GM18505 (cell line): ENCODE results near the gene LRRK1.

Experiments used
- ATAC-seq: cut with Tn5 transposase; IDR thresholded peaks from one replicate; pipeline ENCODE4 v1.9.1; 2021; ENCODE audit not compliant: unreplicated experiment
- POLR2A ChIP-seq: IDR thresholded peaks from 4 replicates; pipeline ENCODE4 v1.6.1; 2011; ENCODE audit warnings: borderline replicate concordance; ENCODE audit not compliant: insufficient read depth, insufficient read length; ENCODE audit errors: extremely low read depth

The LRRK1 gene

GRCh38 chr15:100897221-100898151 is 21.7 kb upstream of the LRRK1 start:
- ATAC-seq: no peak
- no peak for TF ChIP-seq POLR2A

DNA sequence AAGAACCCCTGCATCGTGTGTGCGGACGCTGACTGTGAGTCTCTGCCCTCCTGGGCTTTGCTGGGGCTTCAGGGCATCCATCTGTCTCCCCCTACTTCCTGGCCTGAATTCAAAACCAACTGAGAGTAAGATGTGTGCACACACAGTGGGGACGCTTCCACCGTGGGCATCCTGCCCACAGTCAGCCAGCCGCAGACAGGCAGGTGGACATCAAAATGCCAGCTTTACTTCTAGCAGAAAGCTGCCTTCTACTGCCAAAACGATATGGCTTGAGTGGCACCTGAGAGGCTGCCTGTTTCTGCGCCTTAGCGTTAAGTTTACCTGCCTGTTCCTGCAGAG is 21.0 kb upstream of the LRRK1 start:
- ATAC-seq: no peak
- TF ChIP-seq POLR2A: no peak

GRCh38 chr15:100898661-100899462 is 20.3 kb upstream of the LRRK1 start:
- TF ChIP-seq POLR2A: no peak
- ATAC-seq: no peak

GRCh38 chr15:100899601-100900000 is 19.6 kb upstream of the LRRK1 start:
- no peak for ATAC-seq
- TF ChIP-seq POLR2A: no peak

DNA sequence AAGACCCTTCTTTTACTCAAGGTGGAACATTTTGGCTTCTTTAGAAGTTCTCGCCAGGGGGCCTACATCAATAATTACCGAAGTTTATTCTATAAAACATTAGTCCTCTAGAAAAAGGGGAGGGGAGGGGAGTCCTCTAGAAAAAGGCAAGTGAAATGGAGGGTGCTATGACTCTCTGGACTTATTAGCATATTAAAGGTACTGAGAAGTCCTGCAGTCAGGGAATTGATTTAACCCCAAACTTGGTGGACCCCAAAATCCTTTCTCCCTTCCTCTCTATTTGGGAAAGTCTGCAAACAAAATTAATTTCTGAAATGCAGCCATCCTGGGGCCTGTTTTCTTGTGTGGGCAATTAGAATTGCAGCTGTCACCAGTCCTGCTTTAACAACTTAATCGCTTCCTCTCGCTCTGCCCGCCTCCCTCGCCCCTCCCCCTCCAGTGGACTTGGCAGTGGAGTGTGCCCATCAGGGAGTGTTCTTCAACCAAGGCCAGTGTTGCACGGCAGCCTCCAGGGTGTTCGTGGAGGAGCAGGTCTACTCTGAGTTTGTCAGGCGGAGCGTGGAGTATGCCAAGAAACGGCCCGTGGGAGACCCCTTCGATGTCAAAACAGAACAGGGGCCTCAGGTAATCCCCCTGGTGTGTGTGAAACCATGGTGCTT is 18.9 kb upstream of the LRRK1 start:
- ATAC-seq: no peak
- TF ChIP-seq POLR2A: no peak

- no peak for ATAC-seq
- no peak for TF ChIP-seq POLR2A
Observed at GRCh38 chr15:100900795-100901169, 18.4 kb upstream of the LRRK1 start.

DNA sequence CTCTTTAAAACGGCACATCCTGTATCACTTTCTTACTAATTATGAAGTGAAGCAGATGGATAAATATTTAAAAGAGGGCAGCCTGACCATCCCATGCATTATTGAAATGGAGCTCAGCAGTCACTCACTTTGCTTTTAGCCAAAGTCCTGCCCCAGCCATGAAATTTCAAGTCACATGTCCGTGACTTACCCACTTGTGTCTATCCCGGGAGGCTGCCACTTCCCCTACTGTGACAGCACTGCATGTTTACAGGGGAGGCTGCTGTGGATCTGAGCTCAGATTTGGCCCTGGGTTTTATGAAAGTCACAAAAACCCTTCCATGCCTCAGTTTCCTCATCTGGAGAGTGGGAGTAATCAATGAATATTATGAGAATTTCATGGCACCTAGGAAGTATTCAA is 17.9 kb upstream of the LRRK1 start:
- TF ChIP-seq POLR2A: no peak
- no peak for ATAC-seq

DNA sequence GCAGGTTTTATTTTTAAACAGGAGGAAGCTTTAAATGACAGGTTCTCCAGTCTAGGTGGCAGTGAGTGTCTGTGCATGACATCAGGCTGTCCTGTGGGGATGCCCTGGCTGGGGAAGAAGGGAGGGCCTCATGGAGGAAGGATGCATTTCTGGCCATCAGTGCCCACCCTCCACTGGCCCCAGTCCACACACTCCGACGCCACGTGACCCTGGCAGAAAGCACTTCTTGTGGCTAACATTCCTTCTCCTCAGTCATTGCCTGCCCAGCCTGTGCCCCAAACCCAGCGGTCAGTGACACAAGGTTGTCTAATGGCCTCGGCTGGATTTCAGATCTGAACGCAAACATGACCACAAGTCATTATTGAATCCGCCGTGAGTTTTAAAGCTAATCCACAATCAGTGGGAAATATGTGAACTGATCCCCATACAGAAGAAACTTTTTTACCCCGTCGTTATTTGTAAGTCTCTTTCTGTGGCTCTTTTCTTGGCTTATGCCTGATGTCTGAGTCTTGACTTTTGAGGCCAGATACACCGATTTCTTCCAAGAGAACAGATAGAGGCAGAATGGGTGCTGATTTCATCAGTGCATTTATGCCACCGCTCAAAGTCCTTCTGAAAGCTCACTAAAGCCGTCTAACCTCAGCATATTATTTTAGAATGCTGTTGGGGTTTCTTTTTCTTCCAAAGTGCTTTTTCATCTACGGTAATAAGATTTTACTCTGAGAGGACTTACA is 17.3 kb upstream of the LRRK1 start:
- no peak for TF ChIP-seq POLR2A
- ATAC-seq: no peak

DNA sequence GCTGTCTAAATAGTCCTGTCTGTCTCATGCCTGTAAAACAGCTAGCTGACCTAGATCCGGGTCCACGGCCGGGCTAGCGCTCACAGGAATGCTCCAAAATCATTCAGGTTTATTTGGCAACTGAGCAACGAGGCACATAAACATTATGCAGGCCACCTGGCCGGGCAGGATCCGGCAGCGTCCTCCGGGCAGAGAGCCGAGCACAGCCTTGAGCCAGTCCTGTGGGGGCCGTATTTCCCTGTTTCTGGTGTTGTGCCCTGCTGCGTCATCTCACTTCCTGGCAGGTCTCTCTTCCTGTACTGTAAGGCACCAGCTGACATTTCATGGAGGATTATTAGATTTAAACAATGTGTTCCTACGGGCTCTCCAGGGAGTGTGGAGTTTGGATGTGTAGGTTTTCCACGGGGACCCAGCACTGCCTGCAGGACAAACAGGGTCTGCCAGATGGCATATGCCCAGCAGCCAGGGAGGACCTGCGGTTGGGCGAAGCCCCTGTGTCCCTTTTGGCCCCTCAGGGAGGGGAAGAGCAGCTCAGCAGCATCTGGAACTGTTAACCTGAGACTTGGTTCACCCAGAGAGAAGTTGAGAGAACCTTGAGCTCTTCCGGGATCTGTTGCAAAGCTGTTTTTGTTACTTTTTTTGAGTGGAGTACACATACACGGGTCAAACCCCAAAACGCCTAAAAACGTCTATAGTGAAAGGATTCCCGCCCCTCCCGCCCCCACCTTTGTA is 16.6 kb upstream of the LRRK1 start:
- no peak for TF ChIP-seq POLR2A

GRCh38 chr15:100903168-100903554 is 16.0 kb upstream of the LRRK1 start:
- TF ChIP-seq POLR2A: no peak
- ATAC-seq: no peak

More for the DNA sequence above, 16.6 kb upstream of the LRRK1 start:
- ATAC-seq: no peak

- no peak for ATAC-seq
- TF ChIP-seq POLR2A: no peak
Observed at GRCh38 chr15:100905850-100906249, 13.3 kb upstream of the LRRK1 start.

DNA sequence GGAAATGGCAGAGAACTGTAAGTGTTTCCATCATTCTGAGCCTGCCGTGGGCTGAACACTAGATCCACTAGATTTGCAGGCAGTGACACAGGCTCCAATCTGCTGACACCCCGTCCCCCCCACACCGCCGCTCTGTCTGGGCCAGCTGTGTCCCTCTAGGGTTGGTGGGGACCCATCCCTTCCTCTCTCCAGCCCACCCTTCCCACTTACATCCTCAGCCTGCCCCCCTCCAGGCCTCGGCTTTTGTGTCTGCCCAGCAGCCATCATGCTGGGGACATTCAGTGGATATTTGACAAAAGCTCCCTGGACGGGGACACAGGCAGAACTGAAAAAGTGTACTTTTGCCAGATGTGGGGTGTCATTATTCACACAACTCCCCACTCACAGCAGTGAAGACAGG is 10.7 kb upstream of the LRRK1 start:
- no peak for ATAC-seq
- no peak for TF ChIP-seq POLR2A
